GM23248 (cell line): ENCODE data around the gene MRPL40. TPM values are rescaled to one million over a fixed set of nuclear protein-coding genes. Genes with fewer than 3 reads are reported as not detected.
A peak's percentile ranks its signal among the peaks of the same experiment; 100 is the strongest.

ENCODE experiments used
- DNase-seq: peaks from one replicate; pipeline ENCODE4 v3.0.0-alpha.2; 2015
- H2AFZ ChIP-seq: fragments of 200-600 bp; sonication (generic); 2 replicates; pipeline ENCODE4 v1.6.1; 2016; ENCODE audit warnings: antibody characterized with exemption
- H3F3A ChIP-seq: fragments of 200-600 bp; sonication (generic); 2 replicates; pipeline ENCODE4 v1.6.1; 2016; ENCODE audit warnings: mild to moderate bottlenecking, antibody characterized with exemption, mixed run types; ENCODE audit not compliant: insufficient read depth
- H3K27ac ChIP-seq: fragments of 200-600 bp; sonication (generic); 2 replicates; pipeline ENCODE4 v1.5.1; 2016; ENCODE audit warnings: mild to moderate bottlenecking
- H3K27me3 ChIP-seq: fragments of 200-600 bp; sonication (generic); replicated peaks from 2 replicates; pipeline ENCODE4 v1.6.1; 2016; ENCODE audit warnings: mild to moderate bottlenecking; ENCODE audit not compliant: insufficient read depth
- H3K36me3 ChIP-seq: fragments of 200-600 bp; sonication (generic); 2 replicates; pipeline ENCODE4 v1.6.1; 2016; ENCODE audit warnings: low read depth, mild to moderate bottlenecking
- H3K4me1 ChIP-seq: fragments of 200-600 bp; sonication (generic); 2 replicates; pipeline ENCODE4 v1.6.1; 2016; ENCODE audit warnings: mild to moderate bottlenecking; ENCODE audit not compliant: insufficient read depth
- H3K4me2 ChIP-seq: fragments of 200-600 bp; sonication (generic); one replicate; pipeline ENCODE4 v1.6.1; 2016; ENCODE audit warnings: mild to moderate bottlenecking; ENCODE audit not compliant: unreplicated experiment
- H3K4me3 ChIP-seq: fragments of 200-600 bp; sonication (generic); 2 replicates; pipeline ENCODE4 v1.5.1; 2016; ENCODE audit warnings: mild to moderate bottlenecking
- H3K79me2 ChIP-seq: fragments of 200-600 bp; sonication (generic); 2 replicates; pipeline ENCODE4 v1.6.1; 2016; ENCODE audit warnings: mild to moderate bottlenecking; ENCODE audit not compliant: insufficient read depth
- H3K9ac ChIP-seq: fragments of 200-600 bp; sonication (generic); 2 replicates; pipeline ENCODE4 v1.6.1; 2016; ENCODE audit warnings: mild to moderate bottlenecking
- H3K9me2 ChIP-seq: fragments of 200-600 bp; sonication (generic); 2 replicates; pipeline ENCODE4 v1.6.1; 2016; ENCODE audit warnings: mixed run types, mild to moderate bottlenecking, moderate library complexity; ENCODE audit not compliant: insufficient read depth
- H3K9me3 ChIP-seq: fragments of 200-600 bp; sonication (generic); one replicate; pipeline ENCODE4 v1.6.1; 2017; ENCODE audit warnings: low read depth
- H4K20me1 ChIP-seq: fragments of 200-600 bp; sonication (generic); 2 replicates; pipeline ENCODE4 v1.6.0; 2016; ENCODE audit not compliant: insufficient read depth
- EZH2 ChIP-seq: fragments of 200-600 bp; sonication (generic); IDR thresholded peaks from 2 replicates; pipeline ENCODE4 v1.6.1; 2018; ENCODE audit warnings: antibody characterized with exemption, mild to moderate bottlenecking; ENCODE audit not compliant: insufficient read depth, poor library complexity, severe bottlenecking
- EZH2phosphoT487 ChIP-seq: fragments of 200-600 bp; sonication (generic); IDR thresholded peaks from 2 replicates; pipeline ENCODE4 v1.6.1; 2018; ENCODE audit warnings: antibody characterized with exemption, moderate library complexity, mild to moderate bottlenecking, low read depth; ENCODE audit not compliant: insufficient read depth
- WGBS, 2 experiments: methylation state at CpG; one replicate each; pipeline ENCODE4 v1.1.6; 2015 to 2017; ENCODE audit warnings: low lambda C conversion rate in 2 of 2, low coverage in 1 of 2; ENCODE audit errors: missing lambda C conversion rate in 2 of 2; 5-methylcytosine and 5-hydroxymethylcytosine counted together
- in situ Hi-C: fragments of 300-500 bp; cut with MboI; formaldehyde crosslinking; loops from 2 replicates; pipeline ENCODE4 v1.15.0; 2020
- polyA plus RNA-seq: library from polyadenylated mRNA; unstranded; fragments of >200 nt; fragmentation: Nextera tagmentation; extraction: Ambion mirVana; gene quantifications from 2 replicates; pipeline ENCODE4 v1.2.1, GENCODE V29; 2016
- total RNA-seq: library from RNA; depleted of rRNA; stranded (reverse); fragments of >200 nt; shearing (Covaris generic); gene quantifications from 2 replicates; pipeline ENCODE4 v1.2.3, GENCODE V29; 2014

Gene MRPL40
- total and polyA plus RNA-seq, 2 experiments from 2014 or later: 37.6 to 81.9 TPM

GRCh38 chr22:19398206-19398605 is 34.1 kb upstream of the MRPL40 start:
- Histone ChIP-seq H4K20me1 (no peaks in the 10 kb centered on the region), H3K9me2 (no peaks in the 10 kb centered on the region), H3K79me2 (peaks cover 13% of the 10 kb centered on the region; the same call in 1 of the 2 replicates), H3K4me2 (no peak overlapping the region), H3K9me3 (no peaks in the 10 kb centered on the region), H2AFZ (no peak overlapping the region), H3K36me3 (peaks cover 36% of the 10 kb centered on the region; the same call in 1 of the 2 replicates), H3K27me3 (no peaks in the 10 kb centered on the region), H3K9ac (no peak overlapping the region), H3K4me3 (no peak overlapping the region), H3F3A (no peaks in the 10 kb centered on the region), H3K4me1 (no peaks in the 10 kb centered on the region), H3K27ac (no peak overlapping the region)
- peak; percentile 46 for DNase-seq
- TF ChIP-seq EZH2phosphoT487: no peak
- no peak for TF ChIP-seq EZH2
- 32 to 33% methylated on average over 6 of the region's 6 CpGs for WGBS, 2 experiments
- in situ Hi-C loops: no loop called here

DNA sequence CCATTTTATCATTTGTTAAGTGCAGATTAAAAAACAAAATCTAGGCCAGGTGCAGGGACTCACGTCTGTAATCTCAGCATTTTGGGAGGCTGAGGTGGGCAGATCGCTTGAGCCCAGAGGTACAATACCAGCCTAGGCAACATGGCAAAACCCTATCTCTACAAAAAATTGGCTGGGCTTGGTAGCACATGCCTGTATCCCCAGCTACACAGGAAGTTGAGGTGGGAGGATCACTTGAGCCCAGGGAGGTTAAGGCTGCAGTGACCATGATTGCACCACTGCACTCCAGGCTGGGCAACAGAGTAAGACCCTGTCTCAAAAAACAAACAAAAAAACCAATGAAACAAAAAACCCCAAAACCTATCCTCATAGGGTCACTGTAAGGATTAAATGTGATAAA is 33.7 kb upstream of the MRPL40 start:
- Histone ChIP-seq H3K9me2 (no peaks in the 10 kb centered on the region), H3F3A (no peaks in the 10 kb centered on the region), H4K20me1 (no peaks in the 10 kb centered on the region), H3K4me1 (no peaks in the 10 kb centered on the region), H3K27ac (no peak overlapping the region), H3K36me3 (peaks cover 33% of the 10 kb centered on the region; the same call in 1 of the 2 replicates), H3K27me3 (no peaks in the 10 kb centered on the region), H3K4me2 (no peak overlapping the region), H3K4me3 (no peak overlapping the region), H3K79me2 (peaks cover 13% of the 10 kb centered on the region; the same call in 1 of the 2 replicates), H2AFZ (no peak overlapping the region), H3K9ac (no peak overlapping the region), H3K9me3 (no peaks in the 10 kb centered on the region)
- in situ Hi-C loops: no loop called here
- DNase-seq: no peak
- TF ChIP-seq EZH2phosphoT487 (no peak), EZH2 (no peak)
- WGBS, 2 experiments: 95 to 97% methylated on average over 2 of the region's 2 CpGs

DNA sequence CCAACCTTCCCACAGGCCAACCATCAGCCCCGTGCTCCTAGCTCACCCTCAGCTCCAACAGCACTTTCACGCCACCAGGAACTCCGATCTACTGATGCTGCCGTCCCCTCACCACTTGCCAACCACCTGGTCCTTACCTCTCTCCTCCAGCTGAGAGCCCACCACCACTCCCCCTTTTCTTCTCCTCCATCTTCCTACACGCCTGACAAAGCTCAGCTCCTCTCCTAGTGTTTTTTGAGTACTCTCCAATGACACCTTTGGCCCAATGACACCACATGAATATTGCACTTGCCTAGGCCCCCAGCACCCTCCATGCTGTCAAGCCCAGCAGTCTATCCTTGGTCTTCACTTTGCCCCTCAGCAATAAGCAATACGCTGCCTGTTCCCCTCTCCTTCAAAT is 31.5 kb upstream of the MRPL40 start:
- Histone ChIP-seq H3K27ac (no peak overlapping the region), H3K27me3 (no peaks in the 10 kb centered on the region), H3K4me2 (no peak overlapping the region), H3K4me1 (no peaks in the 10 kb centered on the region), H3K79me2 (peaks cover 26% of the 10 kb centered on the region; the same call in 1 of the 2 replicates), H3K9me3 (no peaks in the 10 kb centered on the region), H4K20me1 (no peaks in the 10 kb centered on the region), H3K36me3 (peaks cover 27% of the 10 kb centered on the region; the same call in 1 of the 2 replicates), H3K4me3 (no peak overlapping the region), H2AFZ (no peak overlapping the region), H3F3A (no peaks in the 10 kb centered on the region), H3K9me2 (no peaks in the 10 kb centered on the region), H3K9ac (no peak overlapping the region)
- DNase-seq: no peak
- 91% methylated on average over 6 of the region's 6 CpGs for WGBS, 2 experiments
- TF ChIP-seq EZH2 (no peak), EZH2phosphoT487 (no peak)
- in situ Hi-C loops: no loop called here

DNA sequence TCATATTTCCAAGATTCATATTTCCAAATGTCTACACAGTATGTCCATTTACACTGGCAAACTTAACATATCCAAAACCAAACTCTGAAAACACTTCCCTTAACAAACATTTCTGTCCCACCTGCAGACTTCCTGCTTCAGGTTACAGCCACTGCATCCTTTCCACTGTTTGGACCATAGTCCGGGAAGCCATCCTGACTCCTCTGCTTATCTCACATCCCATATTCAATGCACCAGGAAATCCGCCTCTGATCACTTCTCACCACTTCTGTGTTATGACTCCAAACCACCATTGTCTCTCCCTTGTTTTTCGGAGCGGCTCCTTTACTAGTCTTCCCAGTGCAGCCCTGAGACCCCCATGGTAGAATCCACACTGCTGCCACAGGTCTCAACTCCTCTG is 30.9 kb upstream of the MRPL40 start:
- no peak overlapping the region for H3K4me2 ChIP-seq
- WGBS, 2 experiments: 89% methylated on average over 4 of the region's 4 CpGs
- H3K9me3 ChIP-seq: no peaks in the 10 kb centered on the region
- H3F3A ChIP-seq: no peaks in the 10 kb centered on the region
- in situ Hi-C loops: no loop called here
- peaks cover 23% of the 10 kb centered on the region; the same call in 1 of the 2 replicates for H3K36me3 ChIP-seq
- TF ChIP-seq EZH2phosphoT487 (no peak), EZH2 (no peak)
- H3K27ac ChIP-seq: no peak overlapping the region
- no peaks in the 10 kb centered on the region for H3K27me3 ChIP-seq
- no peaks in the 10 kb centered on the region for H3K9me2 ChIP-seq
- no peak for DNase-seq
- no peaks in the 10 kb centered on the region for H4K20me1 ChIP-seq
- H3K4me3 ChIP-seq: no peak overlapping the region
- H3K4me1 ChIP-seq: no peaks in the 10 kb centered on the region
- H3K9ac ChIP-seq: no peak overlapping the region
- H3K79me2 ChIP-seq: peaks cover 26% of the 10 kb centered on the region; the same call in 1 of the 2 replicates
- H2AFZ ChIP-seq: no peak overlapping the region

- Histone ChIP-seq H3K4me1 (no peaks in the 10 kb centered on the region), H4K20me1 (no peaks in the 10 kb centered on the region), H2AFZ (no peak overlapping the region), H3K4me3 (no peak overlapping the region), H3K27me3 (no peaks in the 10 kb centered on the region), H3K27ac (no peak overlapping the region), H3K9me3 (no peaks in the 10 kb centered on the region), H3K4me2 (no peak overlapping the region), H3K36me3 (peaks cover 28% of the 10 kb centered on the region), H3F3A (no peaks in the 10 kb centered on the region), H3K9ac (no peak overlapping the region), H3K9me2 (no peaks in the 10 kb centered on the region), H3K79me2 (peaks cover 26% of the 10 kb centered on the region; the same call in 1 of the 2 replicates)
- in situ Hi-C loops: no loop called here
- DNase-seq: no peak
- WGBS, 2 experiments: 94 to 95% methylated on average over 4 of the region's 4 CpGs
- TF ChIP-seq EZH2 (no peak), EZH2phosphoT487 (no peak)
Measured at GRCh38 chr22:19402642-19403191, 29.6 kb upstream of the MRPL40 start.
